NCI-H510A treated with DMSO at 0.1 percent for 48 hours (cell line): ENCODE data around the gene PRR12.
"Not testable (repeated sequence)": the region's sequence is repeated elsewhere in the genome, so short reads cannot be mapped to it uniquely, and the experiment has no call there.

Experiments used
- DNase-seq: peaks from one replicate; lab custom pipeline; 2025; lab: John Stamatoyannopoulos, UW

The PRR12 gene

DNA sequence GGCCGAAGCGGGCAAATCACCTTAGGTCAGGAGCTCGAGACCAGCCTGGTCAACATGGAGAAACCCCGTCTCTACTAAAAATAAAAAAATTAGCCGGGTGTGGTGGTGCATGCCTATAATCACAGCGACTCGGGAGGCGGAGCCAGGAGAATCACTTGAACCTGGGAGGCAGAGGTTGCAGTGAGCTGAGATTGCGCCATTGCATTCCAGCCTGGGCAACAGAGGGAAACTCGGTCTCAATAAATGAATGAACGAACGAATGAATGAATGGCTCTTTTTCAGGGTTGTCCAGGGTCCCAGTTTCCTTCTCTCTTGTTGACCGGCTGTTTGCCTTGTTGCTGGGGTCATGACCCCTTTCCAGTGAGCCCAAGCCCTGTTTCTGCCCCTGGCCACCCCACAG lies 26.9 kb downstream of the PRR12 start:
- not testable (repeated sequence) for DNase-seq

GRCh38 chr19:49624967-49625910 lies 34.3 kb downstream of the PRR12 start:
- DNase-seq, result no peak

DNA sequence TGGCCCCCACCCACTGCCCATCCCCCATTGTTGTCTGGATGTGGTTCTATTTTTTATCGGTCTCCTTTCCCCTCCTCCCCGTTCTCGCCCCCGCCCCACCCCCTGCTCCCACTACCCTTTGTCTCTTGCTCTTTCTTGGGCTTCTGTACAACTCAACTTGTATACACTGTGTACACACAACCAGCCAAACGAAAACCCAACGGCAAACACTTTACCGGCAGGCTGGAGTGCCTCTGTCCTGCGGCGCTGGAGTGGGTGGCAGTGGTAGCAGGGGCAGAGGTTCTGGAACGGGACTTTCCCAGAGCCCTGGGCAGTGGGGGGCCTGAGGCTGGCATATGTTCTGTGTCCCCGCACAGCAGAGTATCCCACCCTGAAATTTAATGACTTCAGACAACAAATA lies 35.2 kb downstream of the PRR12 start:
- DNase-seq, result no peak

- no peak for DNase-seq
Observed at GRCh38 chr19:49629659-49630058, 38.7 kb downstream of the PRR12 start.

DNA sequence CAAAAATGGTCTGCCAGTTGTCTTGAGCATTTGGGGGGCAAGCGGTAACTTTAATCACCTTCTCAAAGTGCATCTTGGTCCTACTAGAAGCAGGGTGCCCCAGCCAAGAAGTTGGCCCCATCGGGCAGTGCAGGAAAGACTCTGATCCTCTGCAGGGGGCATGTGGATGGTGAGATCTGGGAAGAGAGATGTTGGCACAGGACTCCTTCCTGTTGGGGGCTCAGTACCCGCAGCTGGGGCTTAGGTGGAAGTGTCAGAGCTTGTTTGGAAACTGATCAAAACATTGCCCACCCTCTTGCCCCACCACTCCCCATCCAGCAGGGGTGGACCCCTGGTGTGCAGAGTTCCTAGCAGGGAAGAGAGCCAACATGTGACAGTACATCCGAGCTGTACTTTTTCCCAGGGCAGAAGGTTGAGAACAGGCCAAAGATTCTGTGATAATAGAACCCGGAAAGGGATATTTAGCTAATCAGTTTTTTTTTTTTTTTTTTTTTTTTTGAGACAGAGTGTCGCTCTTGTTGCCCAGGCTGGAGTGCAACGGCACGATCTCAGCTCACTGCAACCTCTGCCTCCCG lies 40.1 kb downstream of the PRR12 start:
- DNase-seq, result no peak

GRCh38 chr19:49631610-49632192 lies 40.7 kb downstream of the PRR12 start:
- DNase-seq, result no peak

- DNase-seq, result no peak
Observed at GRCh38 chr19:49632576-49632975, 41.6 kb downstream of the PRR12 start.

- not testable (repeated sequence) for DNase-seq
Observed at GRCh38 chr19:49633273-49633672, 42.3 kb downstream of the PRR12 start.

GRCh38 chr19:49635530-49636232 lies 44.7 kb downstream of the PRR12 start:
- DNase-seq, result no peak

DNA sequence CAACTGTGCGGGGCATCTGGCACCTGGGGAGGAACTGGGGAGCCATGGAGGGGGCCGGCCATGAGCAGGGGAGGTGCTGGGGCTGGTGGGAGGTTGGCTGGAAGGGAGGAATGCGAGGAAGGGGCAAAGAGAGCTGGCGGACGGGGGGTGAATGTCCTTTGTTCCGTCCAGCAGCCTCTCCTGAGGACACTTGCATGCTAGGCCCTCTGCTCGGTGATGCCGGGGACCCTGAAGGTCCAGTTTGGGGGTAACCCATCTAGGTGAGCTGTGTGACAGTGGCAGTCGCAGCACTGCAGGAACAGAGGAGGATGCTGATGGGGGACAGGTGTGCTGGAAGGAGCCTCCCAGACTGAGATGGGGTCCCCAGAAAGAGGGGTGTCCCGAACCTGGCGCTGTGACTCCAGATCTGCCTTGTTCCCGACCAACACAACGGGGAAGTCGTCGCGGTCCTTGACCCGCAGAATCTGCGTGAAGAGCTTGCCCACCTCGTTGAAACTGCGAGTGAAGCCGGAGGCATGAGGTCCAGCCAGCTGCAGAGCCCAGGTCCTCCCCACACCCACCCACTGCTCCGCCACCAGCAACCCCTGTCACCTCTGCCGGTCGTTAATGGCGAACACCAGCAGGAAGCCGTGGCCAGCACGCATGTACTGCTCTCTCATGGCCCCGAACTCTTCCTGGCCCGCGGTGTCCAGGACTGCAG lies 45.4 kb downstream of the PRR12 start:
- no peak for DNase-seq

GRCh38 chr19:49637821-49638738 lies 47.1 kb downstream of the PRR12 start:
- peak; percentile 13 for DNase-seq

DNA sequence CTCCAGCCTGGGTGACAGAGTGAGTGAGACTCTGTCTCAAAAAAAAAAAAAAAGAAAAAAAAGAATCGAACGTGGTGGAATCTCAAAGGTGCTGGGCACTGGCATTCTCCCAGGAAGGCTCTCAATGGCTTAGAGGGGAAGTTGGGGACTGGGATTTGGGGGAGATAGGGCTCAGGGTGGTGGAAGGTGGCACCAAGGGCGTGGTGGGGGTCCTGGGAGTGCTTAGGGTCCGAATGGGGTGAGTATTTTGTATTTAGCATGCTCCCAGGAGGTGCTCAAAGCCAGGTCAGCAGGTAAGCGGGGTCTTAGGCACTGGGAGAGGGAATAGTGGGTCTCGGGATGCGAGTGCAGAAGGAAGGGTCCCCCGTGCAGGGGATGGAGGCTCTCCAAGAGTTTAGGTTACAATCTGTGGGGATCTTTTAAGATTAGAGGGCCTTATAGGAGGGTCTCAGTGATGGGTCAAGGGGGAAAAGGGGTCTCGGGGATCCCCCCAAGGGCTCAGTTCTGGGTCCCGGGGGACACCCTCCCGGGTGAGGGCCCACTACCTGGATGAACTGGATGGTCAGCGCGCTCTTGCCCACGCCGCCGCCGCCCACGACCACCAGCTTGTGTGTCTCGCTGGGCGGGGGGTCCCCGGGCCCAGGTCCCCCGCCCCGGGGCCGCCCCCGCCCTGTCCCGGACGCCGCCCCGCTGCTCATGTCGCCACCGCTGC lies 48.6 kb downstream of the PRR12 start:
- no peak for DNase-seq

DNA sequence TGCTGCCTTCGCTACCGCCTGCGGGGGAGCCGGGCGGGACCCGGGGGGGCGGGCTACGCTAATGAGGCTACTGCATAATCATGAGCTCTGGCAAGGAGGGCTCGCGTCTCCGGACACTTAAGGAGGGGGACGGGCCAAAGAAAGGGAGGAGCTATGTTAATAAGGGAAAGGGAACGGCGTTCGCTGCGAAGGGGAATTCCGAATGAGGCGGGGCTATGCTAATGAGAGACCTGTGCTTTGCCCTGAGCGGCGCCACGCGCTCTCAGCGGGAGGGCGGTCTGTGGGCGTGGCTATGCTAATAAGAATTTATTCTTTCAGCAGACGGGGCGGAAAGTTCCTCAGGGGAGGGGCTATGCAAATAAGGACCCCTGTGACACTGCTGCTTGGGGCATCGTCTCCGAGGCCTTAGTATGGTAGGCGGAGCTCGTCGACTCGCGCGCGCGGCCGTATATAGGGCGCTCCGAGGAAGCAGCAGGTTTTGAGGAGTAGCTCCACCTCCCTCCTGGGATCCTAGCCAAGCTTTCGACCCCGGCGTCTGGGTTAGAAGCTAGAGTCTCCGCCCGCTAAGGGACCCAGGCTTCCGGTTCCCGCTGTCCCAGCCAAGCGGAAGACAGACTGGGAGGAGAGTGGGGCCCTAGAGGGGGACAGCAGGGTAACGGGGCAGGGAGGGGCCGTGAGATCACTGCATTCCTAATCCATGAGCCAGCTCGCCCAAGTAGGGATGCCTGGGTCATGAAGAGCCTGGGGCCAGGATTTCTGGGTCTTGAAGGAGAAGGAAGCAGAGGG lies 49.3 kb downstream of the PRR12 start, which contains the start of gene RRAS:
Gene RRAS (minus strand): TSS at position 31 of the 786 bp plus-strand sequence. CDS start 45 bp downstream, outside the sequence.
- peak; percentile 100 for DNase-seq

DNA sequence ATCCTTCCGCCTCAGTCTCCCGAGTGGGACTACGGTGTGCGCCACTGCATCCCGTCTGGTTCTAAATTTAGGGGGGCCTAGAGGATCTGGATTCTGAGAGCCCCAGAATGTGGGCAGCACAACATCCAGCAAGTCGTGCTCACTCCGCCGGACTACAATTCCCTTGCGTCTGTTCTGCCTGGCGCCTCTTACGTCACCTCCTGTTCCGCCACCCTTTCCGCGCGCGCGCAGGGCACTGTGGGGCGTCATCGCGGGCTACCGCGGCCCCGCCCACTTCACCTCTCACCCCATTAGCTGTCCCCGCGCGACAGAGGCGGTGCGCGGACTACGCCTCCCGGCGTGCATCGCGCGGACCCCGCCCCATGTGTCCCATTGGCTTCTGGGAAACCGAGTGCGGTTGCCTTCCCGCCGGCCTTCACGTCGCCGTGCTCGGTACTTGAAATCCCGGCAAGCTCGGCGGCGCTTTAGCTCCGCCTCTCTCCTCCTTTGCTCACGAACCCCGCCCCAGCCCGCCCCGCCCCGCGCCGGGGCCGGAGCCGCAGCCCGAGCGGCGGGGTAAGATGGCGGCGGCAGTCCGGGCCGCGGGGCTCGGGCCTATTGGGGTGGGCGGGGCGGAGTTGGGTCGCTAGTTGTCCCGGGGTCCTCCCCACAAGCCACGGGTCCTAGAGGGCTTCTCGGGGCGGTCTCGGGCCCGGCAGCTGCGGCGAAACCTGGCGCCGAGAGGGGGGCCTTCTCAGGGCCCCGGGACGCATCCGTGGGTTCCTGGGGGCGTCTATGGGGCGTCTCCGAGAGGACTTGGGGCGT lies 50.9 kb downstream of the PRR12 start, which contains the start of gene SCAF1:
Gene SCAF1 (plus strand): TSS at position 522 of the 804 bp plus-strand sequence. CDS start 2,818 bp downstream, outside the sequence.
- peak; percentile 99 for DNase-seq

DNA sequence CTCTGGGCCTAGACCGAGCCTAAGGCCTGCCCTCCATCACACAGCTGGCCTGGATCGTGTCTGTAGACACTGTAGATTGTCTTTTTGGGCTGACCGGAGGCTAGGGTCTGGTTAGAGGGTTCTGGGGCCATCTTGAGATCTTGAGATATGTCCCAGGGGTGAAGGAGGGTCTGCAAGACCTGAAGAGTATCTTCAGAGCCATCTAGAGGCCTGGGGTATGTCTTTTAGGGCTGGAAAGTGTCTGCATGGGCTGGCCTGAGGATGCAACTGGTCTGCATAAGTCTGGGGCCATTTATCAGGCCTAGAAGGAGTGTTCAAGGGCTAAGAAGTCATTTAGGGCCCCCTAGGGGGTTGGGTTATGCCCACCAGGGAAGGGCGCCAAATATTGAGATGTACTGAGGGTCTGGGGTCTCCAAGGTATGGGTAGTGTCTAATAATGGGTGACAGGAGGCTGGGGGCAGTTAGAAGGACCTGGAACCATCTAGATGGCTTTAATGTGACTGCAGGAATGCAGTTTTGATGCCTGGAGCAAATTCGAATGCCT lies 51.6 kb downstream of the PRR12 start:
- no peak for DNase-seq

- DNase-seq, result no peak
Observed at GRCh38 chr19:49643466-49643865, 52.5 kb downstream of the PRR12 start.

DNA sequence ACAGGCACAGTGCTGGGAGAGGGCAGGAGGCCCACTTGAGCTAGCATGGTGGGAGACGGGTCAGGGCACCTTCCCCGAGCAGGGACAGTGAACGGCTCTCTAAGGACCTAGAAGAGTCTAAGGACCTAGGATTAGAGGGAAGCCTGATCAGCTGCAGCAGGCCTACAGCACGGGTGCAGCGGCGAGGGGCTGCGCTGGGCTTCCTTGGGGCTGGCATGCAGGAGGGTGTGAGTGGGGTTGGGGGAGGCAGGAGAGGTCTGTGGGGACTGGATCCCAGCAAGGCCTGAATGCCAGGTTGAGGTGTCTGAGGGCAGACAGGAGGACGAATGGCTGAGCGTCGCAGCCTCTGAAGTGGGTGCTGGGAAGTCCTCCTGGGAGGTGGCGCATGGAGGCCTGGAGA lies 54.6 kb downstream of the PRR12 start:
- no peak for DNase-seq

DNA sequence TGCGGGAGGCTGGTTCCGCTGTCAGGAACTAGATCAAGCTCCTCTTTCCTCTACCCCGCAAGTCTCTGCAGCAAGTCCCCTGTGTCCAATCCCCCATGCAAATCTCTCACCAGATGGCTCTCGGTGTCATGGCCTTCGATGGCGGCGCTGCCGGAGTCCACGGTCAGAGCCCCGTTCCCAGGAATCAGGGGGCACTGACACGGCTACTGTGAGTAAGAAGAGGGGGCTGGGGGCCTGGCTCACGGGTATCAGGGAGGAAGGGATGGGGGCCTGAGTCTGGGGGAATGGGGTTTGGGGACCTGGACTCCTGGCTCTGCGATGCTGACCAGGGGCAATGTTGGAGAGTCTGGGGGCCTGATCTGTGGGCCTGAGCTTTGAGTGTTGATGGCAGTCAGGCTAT lies 55.0 kb downstream of the PRR12 start:
- no peak for DNase-seq
